ENCODE data around the gene CNBD2.

Gene CNBD2

DNA sequence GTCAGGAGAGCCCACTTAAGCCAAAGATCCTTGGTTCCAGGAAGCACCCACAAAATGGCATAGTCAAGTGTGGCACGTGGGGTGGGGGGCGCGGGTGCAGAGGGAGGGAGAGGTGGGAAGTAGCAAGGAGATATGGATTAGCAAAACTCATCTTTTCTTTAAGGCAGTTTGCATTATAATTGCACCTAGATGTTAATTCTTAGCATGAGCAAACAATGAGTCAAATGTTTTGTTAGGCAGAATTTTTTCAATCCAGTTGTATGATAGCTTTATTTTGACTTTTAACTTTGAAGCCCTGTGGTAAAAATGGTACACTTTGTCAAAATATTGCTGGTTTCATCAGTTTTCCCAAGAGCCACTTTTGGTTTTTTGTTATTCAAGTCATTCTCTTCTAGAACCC, 29.1 kb upstream of the CNBD2 start:
- Histone ChIP-seq H3K36me3 (replicated peaks in 1 of 2; ENCODE audit: control insufficient read depth in 2 of 2, insufficient read depth in 2 of 2, low read length in 2 of 2) (peaks cover 19 to 73% of the 10 kb centered on the region in 2 donors), H3K9me3 (replicated peaks in 1 of 2; ENCODE audit: control insufficient read depth in 2 of 2, insufficient read depth in 1 of 2, low read depth in 1 of 2, low read length in 2 of 2) (no peaks in the 10 kb centered on the region), H3K9ac (ENCODE audit: low read depth, low read length, poor library complexity) (no peak overlapping the region), H3K14ac (ENCODE audit: low read length) (no peak overlapping the region), H2AK5ac (ENCODE audit: low read depth, low read length) (no peak overlapping the region), H3K27ac (replicated peaks; ENCODE audit: low read length) (no peak overlapping the region), H2BK12ac (ENCODE audit: low read length) (no peak overlapping the region), H4K8ac (ENCODE audit: low read depth, low read length) (no peak overlapping the region), H2BK15ac (ENCODE audit: low read length) (no peak overlapping the region), H2BK5ac (ENCODE audit: low read length) (no peak overlapping the region), H3K27me3 (ENCODE audit: control insufficient read depth in 3 of 3, insufficient read depth in 3 of 3, low read depth in 1 of 3, low read length in 3 of 3) (no peaks in the 10 kb centered on the region), H3K23ac (ENCODE audit: low read depth, low read length, poor library complexity) (no peak overlapping the region), H3K4me1 (ENCODE audit: control insufficient read depth in 2 of 2, insufficient read depth in 1 of 2, low read depth in 1 of 2, low read length in 2 of 2) (peaks cover 0 to 8% of the 10 kb centered on the region in 2 donors), H3K4me3 (ENCODE audit: low read length in 2 of 2) (no peak overlapping the region), H2BK120ac (ENCODE audit: low read depth, low read length) (no peak overlapping the region), H3K18ac (ENCODE audit: low read length) (no peak overlapping the region), H4K91ac (ENCODE audit: low read depth, low read length, poor library complexity) (no peak overlapping the region), H3K79me1 (ENCODE audit: low read depth, low read length) (no peaks in the 10 kb centered on the region), H3K4me2 (ENCODE audit: insufficient read depth, low read length, poor library complexity, severe bottlenecking) (no peak overlapping the region), H3K4ac (ENCODE audit: low read length) (no peak overlapping the region), H2AFZ (ENCODE audit: low read length) (no peak overlapping the region)
- no CpG with 5 or more reads among the region's 3 CpGs for WGBS, 2 donors (ENCODE audit: extremely low coverage in 2 of 2, insufficient read length in 2 of 2, insufficient replicate concordance in 1 of 2)
- DNase-seq (ENCODE audit: low spot score): no peak

DNA sequence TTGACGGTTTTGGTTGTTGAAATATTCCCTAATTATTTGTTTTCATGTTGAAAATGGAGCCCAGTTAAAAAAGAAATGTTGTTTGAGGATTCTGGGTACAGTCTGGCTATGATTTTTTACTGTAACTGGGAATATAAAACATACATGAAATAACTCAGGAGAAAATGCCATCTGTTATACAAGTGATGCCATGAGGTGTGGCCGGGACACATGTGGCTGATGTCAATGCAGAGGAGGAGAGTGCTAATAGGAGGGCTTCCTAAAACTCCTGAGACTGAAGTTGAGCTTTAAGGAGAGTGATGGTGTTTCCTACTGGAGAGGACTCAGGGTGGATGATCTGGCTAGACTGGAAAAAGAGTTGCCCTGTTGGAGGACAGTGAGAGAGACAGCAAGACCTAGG, 26.8 kb upstream of the CNBD2 start:
- Histone ChIP-seq H2AFZ (ENCODE audit: low read length) (no peak overlapping the region), H4K8ac (ENCODE audit: low read depth, low read length) (no peak overlapping the region), H2AK5ac (ENCODE audit: low read depth, low read length) (no peak overlapping the region), H3K9ac (ENCODE audit: low read depth, low read length, poor library complexity) (no peak overlapping the region), H2BK15ac (ENCODE audit: low read length) (no peak overlapping the region), H3K27me3 (ENCODE audit: control insufficient read depth in 3 of 3, insufficient read depth in 3 of 3, low read depth in 1 of 3, low read length in 3 of 3) (no peaks in the 10 kb centered on the region), H3K79me1 (ENCODE audit: low read depth, low read length) (no peaks in the 10 kb centered on the region), H3K18ac (ENCODE audit: low read length) (peak overlapping the region; percentile 35), H3K23ac (ENCODE audit: low read depth, low read length, poor library complexity) (no peak overlapping the region), H2BK12ac (ENCODE audit: low read length) (no peak overlapping the region), H3K4ac (ENCODE audit: low read length) (no peak overlapping the region), H3K4me3 (ENCODE audit: low read length in 2 of 2) (no peak overlapping the region), H3K14ac (ENCODE audit: low read length) (no peak overlapping the region), H3K36me3 (replicated peaks in 1 of 2; ENCODE audit: control insufficient read depth in 2 of 2, insufficient read depth in 2 of 2, low read length in 2 of 2) (peaks cover 19 to 76% of the 10 kb centered on the region in 2 donors), H2BK120ac (ENCODE audit: low read depth, low read length) (no peak overlapping the region), H2BK5ac (ENCODE audit: low read length) (peak overlapping the region; percentile 63), H3K4me2 (ENCODE audit: insufficient read depth, low read length, poor library complexity, severe bottlenecking) (no peak overlapping the region), H4K91ac (ENCODE audit: low read depth, low read length, poor library complexity) (no peak overlapping the region), H3K4me1 (ENCODE audit: control insufficient read depth in 2 of 2, insufficient read depth in 1 of 2, low read depth in 1 of 2, low read length in 2 of 2) (peaks cover 0 to 6% of the 10 kb centered on the region in 2 donors), H3K27ac (replicated peaks; ENCODE audit: low read length) (peak overlapping the region; percentile 66), H3K9me3 (replicated peaks in 1 of 2; ENCODE audit: control insufficient read depth in 2 of 2, insufficient read depth in 1 of 2, low read depth in 1 of 2, low read length in 2 of 2) (no peaks in the 10 kb centered on the region)
- DNase-seq (ENCODE audit: low spot score): no peak
- no CpG with 5 or more reads among the region's 2 CpGs for WGBS, 2 donors (ENCODE audit: extremely low coverage in 2 of 2, insufficient read length in 2 of 2, insufficient replicate concordance in 1 of 2)

DNA sequence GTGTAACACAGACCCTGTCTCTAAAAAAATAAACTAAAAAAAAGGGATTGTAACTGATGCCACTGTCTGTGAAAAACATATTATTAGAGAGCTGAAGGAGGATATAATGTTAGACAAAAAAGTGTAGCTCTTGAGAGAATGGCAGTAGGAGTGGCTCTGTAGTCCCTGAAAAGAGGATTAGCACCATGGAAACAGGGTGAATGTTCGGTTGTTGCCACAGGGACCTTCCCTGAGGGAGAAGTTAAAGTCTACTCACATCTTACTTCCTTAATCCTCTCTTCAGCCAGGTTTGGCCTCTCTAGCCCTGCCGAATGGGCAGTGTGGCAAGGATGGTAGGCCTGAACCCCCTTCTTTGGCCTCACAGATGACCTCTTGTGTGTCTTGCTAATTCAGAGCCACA, 26.1 kb upstream of the CNBD2 start:
- no peaks in the 10 kb centered on the region for H3K27me3 ChIP-seq (ENCODE audit: control insufficient read depth in 3 of 3, insufficient read depth in 3 of 3, low read depth in 1 of 3, low read length in 3 of 3)
- no peak overlapping the region for H4K8ac ChIP-seq (ENCODE audit: low read depth, low read length)
- no peak overlapping the region for H3K4me2 ChIP-seq (ENCODE audit: insufficient read depth, low read length, poor library complexity, severe bottlenecking)
- no peaks in the 10 kb centered on the region for H3K9me3 ChIP-seq (replicated peaks in 1 of 2; ENCODE audit: control insufficient read depth in 2 of 2, insufficient read depth in 1 of 2, low read depth in 1 of 2, low read length in 2 of 2)
- H4K91ac ChIP-seq (ENCODE audit: low read depth, low read length, poor library complexity): no peak overlapping the region
- H3K4me1 ChIP-seq (ENCODE audit: control insufficient read depth in 2 of 2, insufficient read depth in 1 of 2, low read depth in 1 of 2, low read length in 2 of 2): peaks cover 0 to 6% of the 10 kb centered on the region in 2 donors
- peak; percentile 67 for DNase-seq (ENCODE audit: low spot score)
- H3K36me3 ChIP-seq (replicated peaks in 1 of 2; ENCODE audit: control insufficient read depth in 2 of 2, insufficient read depth in 2 of 2, low read length in 2 of 2): peaks cover 19 to 76% of the 10 kb centered on the region in 2 donors
- no peak overlapping the region for H2BK120ac ChIP-seq (ENCODE audit: low read depth, low read length)
- H2AFZ ChIP-seq (ENCODE audit: low read length): no peak overlapping the region
- H3K14ac ChIP-seq (ENCODE audit: low read length): no peak overlapping the region
- H3K4ac ChIP-seq (ENCODE audit: low read length): no peak overlapping the region
- no CpG with 5 or more reads among the region's 2 CpGs for WGBS, 2 donors (ENCODE audit: extremely low coverage in 2 of 2, insufficient read length in 2 of 2, insufficient replicate concordance in 1 of 2)
- no peak overlapping the region for H3K23ac ChIP-seq (ENCODE audit: low read depth, low read length, poor library complexity)
- H3K9ac ChIP-seq (ENCODE audit: low read depth, low read length, poor library complexity): no peak overlapping the region
- no peak overlapping the region for H2BK12ac ChIP-seq (ENCODE audit: low read length)
- H3K4me3 ChIP-seq (ENCODE audit: low read length in 2 of 2): no peak overlapping the region
- H2AK5ac ChIP-seq (ENCODE audit: low read depth, low read length): no peak overlapping the region
- H3K18ac ChIP-seq (ENCODE audit: low read length): no peak overlapping the region
- no peaks in the 10 kb centered on the region for H3K79me1 ChIP-seq (ENCODE audit: low read depth, low read length)
- H3K27ac ChIP-seq (replicated peaks; ENCODE audit: low read length): peak overlapping the region; percentile 73
- no peak overlapping the region for H2BK15ac ChIP-seq (ENCODE audit: low read length)
- no peak overlapping the region for H2BK5ac ChIP-seq (ENCODE audit: low read length)

DNA sequence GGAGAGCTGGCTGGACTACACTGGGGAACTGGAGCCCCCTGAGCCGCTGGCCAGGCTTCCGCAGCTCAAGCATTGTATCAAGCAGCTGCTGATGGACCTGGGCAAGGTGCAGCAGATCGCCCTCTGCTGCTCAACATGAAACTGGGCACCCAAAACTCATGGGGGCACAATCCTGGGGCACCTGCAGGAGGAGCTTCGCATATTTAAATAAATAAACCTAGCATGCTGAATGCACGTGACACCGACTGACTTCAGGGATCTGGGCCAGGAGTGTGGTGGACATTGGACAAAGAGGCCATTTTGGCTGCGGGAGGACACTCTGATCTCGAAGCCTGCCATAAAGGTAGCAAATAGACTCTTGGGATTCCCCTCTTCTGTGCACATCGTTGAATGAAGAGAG, 20.9 kb upstream of the CNBD2 start:
- H3K27ac ChIP-seq (replicated peaks; ENCODE audit: low read length): no peak overlapping the region
- no peak overlapping the region for H3K4me3 ChIP-seq (ENCODE audit: low read length in 2 of 2)
- H4K8ac ChIP-seq (ENCODE audit: low read depth, low read length): no peak overlapping the region
- no CpG with 5 or more reads among the region's 9 CpGs for WGBS, 2 donors (ENCODE audit: extremely low coverage in 2 of 2, insufficient read length in 2 of 2, insufficient replicate concordance in 1 of 2)
- no peak overlapping the region for H3K9ac ChIP-seq (ENCODE audit: low read depth, low read length, poor library complexity)
- no peak overlapping the region for H2BK15ac ChIP-seq (ENCODE audit: low read length)
- H3K14ac ChIP-seq (ENCODE audit: low read length): no peak overlapping the region
- H3K36me3 ChIP-seq (replicated peaks in 1 of 2; ENCODE audit: control insufficient read depth in 2 of 2, insufficient read depth in 2 of 2, low read length in 2 of 2): peaks cover 10 to 73% of the 10 kb centered on the region in 2 donors
- H3K18ac ChIP-seq (ENCODE audit: low read length): no peak overlapping the region
- H3K23ac ChIP-seq (ENCODE audit: low read depth, low read length, poor library complexity): no peak overlapping the region
- H3K4me2 ChIP-seq (ENCODE audit: insufficient read depth, low read length, poor library complexity, severe bottlenecking): no peak overlapping the region
- no peak overlapping the region for H2AK5ac ChIP-seq (ENCODE audit: low read depth, low read length)
- H3K4ac ChIP-seq (ENCODE audit: low read length): no peak overlapping the region
- H3K4me1 ChIP-seq (ENCODE audit: control insufficient read depth in 2 of 2, insufficient read depth in 1 of 2, low read depth in 1 of 2, low read length in 2 of 2): no peaks in the 10 kb centered on the region
- DNase-seq (ENCODE audit: low spot score): no peak
- H3K79me1 ChIP-seq (ENCODE audit: low read depth, low read length): no peaks in the 10 kb centered on the region
- no peaks in the 10 kb centered on the region for H3K9me3 ChIP-seq (replicated peaks in 1 of 2; ENCODE audit: control insufficient read depth in 2 of 2, insufficient read depth in 1 of 2, low read depth in 1 of 2, low read length in 2 of 2)
- H3K27me3 ChIP-seq (ENCODE audit: control insufficient read depth in 3 of 3, insufficient read depth in 3 of 3, low read depth in 1 of 3, low read length in 3 of 3): no peaks in the 10 kb centered on the region
- no peak overlapping the region for H4K91ac ChIP-seq (ENCODE audit: low read depth, low read length, poor library complexity)
- no peak overlapping the region for H2AFZ ChIP-seq (ENCODE audit: low read length)
- H2BK12ac ChIP-seq (ENCODE audit: low read length): no peak overlapping the region
- no peak overlapping the region for H2BK5ac ChIP-seq (ENCODE audit: low read length)
- H2BK120ac ChIP-seq (ENCODE audit: low read depth, low read length): no peak overlapping the region

Measured in neuronal stem cell (in vitro differentiated cells).